GM06990 (cell line): ENCODE data around the gene SMAP2.
A peak's percentile ranks its signal among the peaks of the same experiment; 100 is the strongest.

Source experiments
- DNase-seq: peaks from one replicate; pipeline ENCODE4 v3.0.0-alpha.2; 2011; ENCODE audit not compliant: insufficient read length; ENCODE audit errors: extremely low read depth
- H3K27me3 ChIP-seq: replicated peaks from 2 replicates; pipeline ENCODE4 v1.6.0; 2011; ENCODE audit warnings: low read length; ENCODE audit not compliant: control insufficient read depth, insufficient read depth
- H3K36me3 ChIP-seq: 2 replicates; pipeline ENCODE4 v1.5.1; 2011; ENCODE audit warnings: low read length; ENCODE audit not compliant: control insufficient read depth, insufficient read depth
- H3K4me3 ChIP-seq: replicated peaks from 2 replicates; pipeline ENCODE4 v1.5.1; 2011; ENCODE audit warnings: low read depth, mild to moderate bottlenecking, control low read depth, low read length
- TF ChIP-seq, protein P1 (sequence below): IDR thresholded peaks from 2 replicates; pipeline ENCODE4 v1.5.1; 2011; ENCODE audit warnings: low read length, control low read depth, mild to moderate bottlenecking, inconsistent platforms; ENCODE audit not compliant: insufficient read depth, poor library complexity, severe bottlenecking

Gene SMAP2

GRCh38 chr1:40401473-40402201 is 28.1 kb downstream of the SMAP2 start:
- DNase-seq = no peak

GRCh38 chr1:40404670-40405462 is 31.3 kb downstream of the SMAP2 start:
- Histone ChIP-seq H3K27me3 (no peaks in the 10 kb centered on the region), H3K36me3 (peaks cover 9% of the 10 kb centered on the region), H3K4me3 (no peak overlapping the region)
- DNase-seq = no peak
- TF ChIP-seq, protein P1, sequence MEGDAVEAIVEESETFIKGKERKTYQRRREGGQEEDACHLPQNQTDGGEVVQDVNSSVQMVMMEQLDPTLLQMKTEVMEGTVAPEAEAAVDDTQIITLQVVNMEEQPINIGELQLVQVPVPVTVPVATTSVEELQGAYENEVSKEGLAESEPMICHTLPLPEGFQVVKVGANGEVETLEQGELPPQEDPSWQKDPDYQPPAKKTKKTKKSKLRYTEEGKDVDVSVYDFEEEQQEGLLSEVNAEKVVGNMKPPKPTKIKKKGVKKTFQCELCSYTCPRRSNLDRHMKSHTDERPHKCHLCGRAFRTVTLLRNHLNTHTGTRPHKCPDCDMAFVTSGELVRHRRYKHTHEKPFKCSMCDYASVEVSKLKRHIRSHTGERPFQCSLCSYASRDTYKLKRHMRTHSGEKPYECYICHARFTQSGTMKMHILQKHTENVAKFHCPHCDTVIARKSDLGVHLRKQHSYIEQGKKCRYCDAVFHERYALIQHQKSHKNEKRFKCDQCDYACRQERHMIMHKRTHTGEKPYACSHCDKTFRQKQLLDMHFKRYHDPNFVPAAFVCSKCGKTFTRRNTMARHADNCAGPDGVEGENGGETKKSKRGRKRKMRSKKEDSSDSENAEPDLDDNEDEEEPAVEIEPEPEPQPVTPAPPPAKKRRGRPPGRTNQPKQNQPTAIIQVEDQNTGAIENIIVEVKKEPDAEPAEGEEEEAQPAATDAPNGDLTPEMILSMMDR = peak; percentile 59

More at GRCh38 chr1:40401473-40402201, 28.1 kb downstream of the SMAP2 start:
- no peaks in the 10 kb centered on the region for H3K27me3 ChIP-seq
- TF ChIP-seq, protein P1 = no peak
- H3K4me3 ChIP-seq = peak overlapping the region; percentile 33
- H3K36me3 ChIP-seq = no peaks in the 10 kb centered on the region; the same call in 1 of the 2 replicates

- no peaks in the 10 kb centered on the region for H3K27me3 ChIP-seq
- H3K36me3 ChIP-seq = peaks cover 10% of the 10 kb centered on the region
- TF ChIP-seq, protein P1 = no peak
- no peak for DNase-seq
- H3K4me3 ChIP-seq = no peak overlapping the region
Measured at GRCh38 chr1:40405812-40406211, 32.3 kb downstream of the SMAP2 start.

DNA sequence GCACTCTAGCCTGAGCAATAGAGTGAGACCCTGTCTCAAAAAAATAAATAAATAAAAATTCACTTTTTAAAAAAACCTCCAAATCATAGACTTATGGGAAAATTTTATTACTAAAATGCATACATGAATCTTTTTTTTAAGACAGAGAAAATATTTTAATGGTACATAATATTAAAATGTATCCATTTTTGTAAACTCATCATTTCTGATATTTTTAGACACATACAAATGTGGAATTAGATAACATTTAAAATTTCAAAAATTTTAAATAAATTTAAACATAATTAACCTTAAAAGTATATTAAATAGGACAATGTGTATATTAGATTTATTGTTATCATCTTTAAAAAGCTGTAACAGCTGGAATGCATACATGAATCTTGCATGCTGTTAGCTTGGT is 33.9 kb downstream of the SMAP2 start:
- Histone ChIP-seq H3K36me3 (peaks cover 13% of the 10 kb centered on the region), H3K4me3 (no peak overlapping the region), H3K27me3 (no peaks in the 10 kb centered on the region)
- no peak for DNase-seq
- TF ChIP-seq, protein P1 = no peak

DNA sequence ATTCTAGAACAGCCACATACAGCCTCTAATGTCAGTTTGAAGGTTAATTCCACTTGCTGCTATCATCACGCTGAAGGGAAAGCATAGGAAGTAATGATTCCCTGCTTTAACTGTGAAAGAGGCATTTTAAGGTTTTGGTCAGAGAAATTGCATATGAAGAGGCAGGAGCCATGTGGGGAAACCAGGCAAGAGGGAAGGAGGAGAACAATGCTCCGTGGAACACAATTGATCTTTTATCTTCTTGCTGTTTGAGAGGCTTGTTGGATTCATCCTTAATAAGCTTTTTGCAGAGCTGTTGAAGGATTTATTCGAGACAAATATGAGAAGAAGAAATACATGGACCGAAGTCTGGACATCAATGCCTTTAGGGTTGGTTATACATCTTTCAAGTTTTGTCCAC is 35.9 kb downstream of the SMAP2 start:
- TF ChIP-seq, protein P1 = no peak
- Histone ChIP-seq H3K4me3 (no peak overlapping the region), H3K27me3 (no peaks in the 10 kb centered on the region), H3K36me3 (peaks cover 21% of the 10 kb centered on the region)
- DNase-seq = no peak
